GM12891 (cell line): ENCODE results near the gene SRL.

ENCODE experiments used
- PAX5 ChIP-seq: IDR thresholded peaks from 2 replicates; pipeline ENCODE4 v1.6.1; 2011; ENCODE audit warnings: low read length, moderate library complexity, mild to moderate bottlenecking; ENCODE audit not compliant: insufficient read depth, severe bottlenecking
- POLR2A ChIP-seq: IDR thresholded peaks from 2 replicates; pipeline ENCODE4 v1.6.1; 2011; ENCODE audit warnings: low read depth, low read length, control low read depth
- POLR2AphosphoS5 ChIP-seq: IDR thresholded peaks from 2 replicates; pipeline ENCODE4 v1.6.1; 2011; ENCODE audit warnings: low read depth, low read length, control low read depth
- POU2F2 ChIP-seq: IDR thresholded peaks from 2 replicates; pipeline ENCODE4 v1.6.1; 2011; ENCODE audit warnings: low read depth, mild to moderate bottlenecking, control low read depth, low read length, moderate library complexity
- SPI1 ChIP-seq: IDR thresholded peaks from 2 replicates; pipeline ENCODE4 v1.6.1; 2011; ENCODE audit warnings: low read depth, low read length, control low read depth
- TAF1 ChIP-seq: IDR thresholded peaks from 2 replicates; pipeline ENCODE4 v1.6.1; 2011; ENCODE audit warnings: low read depth, low read length, control low read depth

- TF ChIP-seq POLR2A (no peak), POLR2AphosphoS5 (no peak), SPI1 (no peak), TAF1 (no peak), PAX5 (no peak), POU2F2 (no peak)
These were observed 49.7 kb downstream of the SRL start for GRCh38 chr16:4192206-4192605.
